ENCODE data around the gene IL16. TPM values are rescaled to one million over a fixed set of nuclear protein-coding genes. Genes with fewer than 3 reads are reported as not detected.

The IL16 gene
- polyA plus RNA-seq, 1 experiment: 0.01 TPM

GRCh38 chr15:81168131-81168526, 28.6 kb upstream of the IL16 start:
- Histone ChIP-seq H3K27me3 (ENCODE audit: control insufficient read depth, insufficient read depth, low read length) (peaks cover 2% of the 10 kb centered on the region), H3K4me3 (ENCODE audit: low read depth, low read length) (no peak overlapping the region), H3K36me3 (ENCODE audit: control insufficient read depth, insufficient read depth, low read length) (no peaks in the 10 kb centered on the region)
- ChIA-PET CTCF (interaction anchor here (0.6 to 4.2 kb wide), 4 partner anchors 22 to 191 kb away, joined by 3 to 18 read pairs (median 3); no protein-coding TSS in a partner anchor), POLR2A (no interaction called here)
- no peak for DNase-seq (ENCODE audit: low read depth)
- no peak for TF ChIP-seq CTCF (IDR thresholded peaks at IDR 0.05; ENCODE audit: insufficient read depth, low read depth, low read length)

DNA sequence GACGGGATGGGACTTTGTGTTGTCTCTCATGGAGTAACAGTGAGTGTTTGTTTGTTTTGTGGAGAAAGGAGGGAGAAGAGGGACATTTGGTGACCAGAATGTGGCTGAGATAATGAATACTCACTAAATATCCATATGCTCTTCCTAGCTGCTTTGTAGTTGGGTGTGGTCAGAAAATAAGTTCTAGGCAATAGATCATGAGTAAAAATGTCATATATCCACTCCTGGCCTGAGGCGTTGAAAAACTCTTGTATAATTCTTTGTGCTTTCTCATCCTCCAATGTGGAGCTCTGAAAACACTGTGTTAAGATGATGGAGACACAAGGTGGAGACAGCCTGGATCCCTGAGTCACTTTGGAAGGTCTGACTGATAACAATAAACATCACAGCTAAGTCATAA, 28.0 kb upstream of the IL16 start:
- TF ChIP-seq CTCF (IDR thresholded peaks at IDR 0.05; ENCODE audit: insufficient read depth, low read depth, low read length): no peak
- ChIA-PET CTCF (interaction anchor here (0.9 to 4.2 kb wide), 5 partner anchors 9 to 191 kb away, joined by 3 to 18 read pairs (median 3); no protein-coding TSS in a partner anchor), POLR2A (no interaction called here)
- DNase-seq (ENCODE audit: low read depth): no peak
- Histone ChIP-seq H3K4me3 (ENCODE audit: low read depth, low read length) (no peak overlapping the region), H3K36me3 (ENCODE audit: control insufficient read depth, insufficient read depth, low read length) (no peaks in the 10 kb centered on the region), H3K27me3 (ENCODE audit: control insufficient read depth, insufficient read depth, low read length) (peaks cover 2% of the 10 kb centered on the region)

GRCh38 chr15:81170511-81170910, 26.2 kb upstream of the IL16 start:
- TF ChIP-seq CTCF (IDR thresholded peaks at IDR 0.05; ENCODE audit: insufficient read depth, low read depth, low read length): no peak
- DNase-seq (ENCODE audit: low read depth): no peak
- Histone ChIP-seq H3K4me3 (ENCODE audit: low read depth, low read length) (no peak overlapping the region), H3K36me3 (ENCODE audit: control insufficient read depth, insufficient read depth, low read length) (no peaks in the 10 kb centered on the region), H3K27me3 (ENCODE audit: control insufficient read depth, insufficient read depth, low read length) (peaks cover 2% of the 10 kb centered on the region)
- ChIA-PET CTCF (interaction anchor here (1.5 to 4.2 kb wide), 2 partner anchors 19 to 96 kb away, joined by 5 to 18 read pairs; no protein-coding TSS in a partner anchor), POLR2A (no interaction called here)

- TF ChIP-seq CTCF (IDR thresholded peaks at IDR 0.05; ENCODE audit: insufficient read depth, low read depth, low read length): no peak
- no peak for DNase-seq (ENCODE audit: low read depth)
- ChIA-PET CTCF (interaction anchor here (1.5 to 4.2 kb wide), 2 partner anchors 18 to 95 kb away, joined by 5 to 18 read pairs; no protein-coding TSS in a partner anchor), POLR2A (no interaction called here)
- Histone ChIP-seq H3K4me3 (ENCODE audit: low read depth, low read length) (no peak overlapping the region), H3K27me3 (ENCODE audit: control insufficient read depth, insufficient read depth, low read length) (peaks cover 2% of the 10 kb centered on the region), H3K36me3 (ENCODE audit: control insufficient read depth, insufficient read depth, low read length) (no peaks in the 10 kb centered on the region)
Observed at GRCh38 chr15:81171286-81171685, 25.4 kb upstream of the IL16 start.

GRCh38 chr15:81174125-81174791, 22.4 kb upstream of the IL16 start:
- CTCF ChIA-PET: interaction anchor here (0.9 to 2.8 kb wide), 7 partner anchors 9 to 102 kb away, joined by 3 to 17 read pairs (median 5); no protein-coding TSS in a partner anchor
- DNase-seq (ENCODE audit: low read depth): no peak
- TF ChIP-seq CTCF (IDR thresholded peaks at IDR 0.05; ENCODE audit: insufficient read depth, low read depth, low read length): no peak
- POLR2A ChIA-PET: no interaction called here
- H3K36me3 ChIP-seq (ENCODE audit: control insufficient read depth, insufficient read depth, low read length): no peaks in the 10 kb centered on the region
- H3K4me3 ChIP-seq (ENCODE audit: low read depth, low read length): no peak overlapping the region
- peaks cover 2% of the 10 kb centered on the region for H3K27me3 ChIP-seq (ENCODE audit: control insufficient read depth, insufficient read depth, low read length)
